HepG2 (cell line): ENCODE measurements around the gene CAPN10. TPM values are rescaled to one million over a fixed set of nuclear protein-coding genes. Genes with fewer than 3 reads are reported as not detected.

ENCODE experiments used
- BRCA1 ChIP-seq: sonication (generic); formaldehyde crosslinking; IDR thresholded peaks from 2 replicates; pipeline ENCODE4 v1.4.0; 2020; ENCODE audit warnings: missing genetic modification reagents
- CHCHD3 ChIP-seq: sonication (generic); formaldehyde crosslinking; IDR thresholded peaks from 2 replicates; pipeline ENCODE4 v1.8.0; 2022; ENCODE audit warnings: mild to moderate bottlenecking, missing genetic modification reagents, moderate library complexity
- TBX2 ChIP-seq: sonication (generic); formaldehyde crosslinking; IDR thresholded peaks from 2 replicates; pipeline ENCODE4 v1.5.0; 2020; ENCODE audit warnings: missing genetic modification reagents, mild to moderate bottlenecking, borderline replicate concordance
- ZBTB7B ChIP-seq: sonication (generic); formaldehyde crosslinking; IDR thresholded peaks from 2 replicates; pipeline ENCODE4 v1.4.0; 2020; ENCODE audit warnings: missing genetic modification reagents
- ZMYM2 ChIP-seq: sonication (generic); formaldehyde crosslinking; IDR thresholded peaks from 2 replicates; pipeline ENCODE4 v1.8.0; 2022; ENCODE audit warnings: mild to moderate bottlenecking, missing genetic modification reagents
- ZMYM3 ChIP-seq: sonication (generic); formaldehyde crosslinking; IDR thresholded peaks from 2 replicates; pipeline ENCODE4 v1.5.1; 2020; ENCODE audit warnings: mild to moderate bottlenecking, missing genetic modification reagents
- ZNF124 ChIP-seq: sonication (generic); formaldehyde crosslinking; IDR thresholded peaks from 2 replicates; pipeline ENCODE4 v1.4.0; 2020; ENCODE audit warnings: missing genetic modification reagents
- ZNF615 ChIP-seq: sonication (generic); formaldehyde crosslinking; IDR thresholded peaks from 2 replicates; pipeline ENCODE4 v1.5.0; 2020; ENCODE audit warnings: mild to moderate bottlenecking, missing genetic modification reagents, borderline replicate concordance
- ZNF788 ChIP-seq: sonication (generic); formaldehyde crosslinking; IDR thresholded peaks from 2 replicates; pipeline ENCODE4 v1.5.0; 2020; ENCODE audit warnings: mild to moderate bottlenecking, missing genetic modification reagents, borderline replicate concordance
- polyA plus RNA-seq, 8 experiments: library from polyadenylated mRNA; depleted of rRNA in 3 of 8; stranded (reverse) in 7 of 8; unstranded in 1 of 8; fragments of >200 nt; fragmentation: Illumina TruSeq in 4 of 8; extraction: Trizol in 4 of 8; gene quantifications; 2 replicates each; pipeline versions ENCODE4 v1.2.1 to v1.2.3, GENCODE V29; 2011 to 2016; ENCODE audit warnings: low read depth in 4 of 8, missing spikeins in 1 of 8, mixed read lengths in 1 of 8; ENCODE audit not compliant: insufficient read depth in 1 of 8
- total RNA-seq, 5 experiments: library from RNA; depleted of rRNA; stranded (reverse); fragments of >200 nt; fragmentation: Illumina TruSeq; extraction: Trizol; gene quantifications; 2 replicates each; pipeline ENCODE4 v1.2.3, GENCODE V29; 2016; ENCODE audit warnings: low read depth in 1 of 5
- TF ChIP-seq, protein P1 (sequence below): sonication (generic); formaldehyde crosslinking; conservative IDR thresholded peaks from 2 replicates; pipeline ENCODE4 v1.4.0; 2020; ENCODE audit warnings: missing genetic modification reagents
- TF ChIP-seq, protein P2 (sequence below), 2 experiments: fragments of 450-650 bp in 1 of 2; sonication (generic) in 1 of 2; formaldehyde crosslinking in 1 of 2; IDR thresholded peaks; 2 replicates each; pipeline versions ENCODE4 v1.6.1 to v1.8.0; 2016 to 2022; ENCODE audit warnings: antibody characterized with exemption in 1 of 2, mild to moderate bottlenecking in 1 of 2, missing genetic modification reagents in 1 of 2
- TF ChIP-seq, protein P3 (sequence below): sonication (generic); formaldehyde crosslinking; IDR thresholded peaks from 2 replicates; pipeline ENCODE4 v1.4.0; 2020; ENCODE audit warnings: missing genetic modification reagents, borderline replicate concordance

CAPN10 gene
- total and polyA plus RNA-seq, 2 of the 13 experiments (the other 11 are each of a cell fraction or from before 2014, with no cell fraction given), result 27.6 to 32.4 TPM

DNA sequence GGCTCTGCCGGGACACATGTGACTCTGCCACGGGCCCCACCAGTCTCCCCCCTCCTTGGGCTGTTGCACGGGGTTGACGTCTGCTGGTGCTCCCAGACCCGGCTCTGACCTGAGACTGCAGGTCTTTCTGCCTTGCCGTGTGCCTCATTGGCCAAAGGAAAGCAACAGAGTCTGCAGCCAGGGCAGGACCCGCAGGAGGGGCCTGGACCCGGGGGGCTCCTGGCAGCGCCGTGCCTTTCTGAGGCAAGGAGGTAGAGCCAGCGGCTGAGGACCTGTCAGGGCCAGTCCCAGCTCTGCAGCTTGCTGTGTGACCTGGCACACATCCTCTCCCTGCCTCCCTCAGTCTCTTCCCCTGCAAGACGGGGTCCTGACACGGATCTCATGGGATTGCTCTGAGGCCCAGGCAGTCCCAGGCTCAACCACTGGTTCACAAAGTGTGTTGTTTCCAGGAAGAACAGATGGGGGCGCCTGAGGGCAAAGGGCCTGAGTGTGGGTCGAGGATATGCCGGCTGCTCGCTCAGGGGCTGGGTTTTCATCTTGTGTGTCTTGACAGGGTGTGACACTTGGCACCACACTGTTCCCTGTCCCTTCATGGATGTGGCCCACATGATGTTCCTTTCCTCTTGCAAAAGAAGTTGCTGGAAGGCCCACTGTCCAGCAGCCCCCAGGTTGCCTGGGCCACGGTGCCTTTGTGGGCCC, 9.0 kb downstream of the CAPN10 start (continued):
- TF ChIP-seq, protein P1, sequence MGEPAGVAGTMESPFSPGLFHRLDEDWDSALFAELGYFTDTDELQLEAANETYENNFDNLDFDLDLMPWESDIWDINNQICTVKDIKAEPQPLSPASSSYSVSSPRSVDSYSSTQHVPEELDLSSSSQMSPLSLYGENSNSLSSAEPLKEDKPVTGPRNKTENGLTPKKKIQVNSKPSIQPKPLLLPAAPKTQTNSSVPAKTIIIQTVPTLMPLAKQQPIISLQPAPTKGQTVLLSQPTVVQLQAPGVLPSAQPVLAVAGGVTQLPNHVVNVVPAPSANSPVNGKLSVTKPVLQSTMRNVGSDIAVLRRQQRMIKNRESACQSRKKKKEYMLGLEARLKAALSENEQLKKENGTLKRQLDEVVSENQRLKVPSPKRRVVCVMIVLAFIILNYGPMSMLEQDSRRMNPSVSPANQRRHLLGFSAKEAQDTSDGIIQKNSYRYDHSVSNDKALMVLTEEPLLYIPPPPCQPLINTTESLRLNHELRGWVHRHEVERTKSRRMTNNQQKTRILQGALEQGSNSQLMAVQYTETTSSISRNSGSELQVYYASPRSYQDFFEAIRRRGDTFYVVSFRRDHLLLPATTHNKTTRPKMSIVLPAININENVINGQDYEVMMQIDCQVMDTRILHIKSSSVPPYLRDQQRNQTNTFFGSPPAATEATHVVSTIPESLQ (CRISPR knock-in tag), result no peak
- 0 out of 2 replicates have a peak, but pooled peaks have one; percentile 35 for TF ChIP-seq TBX2 (CRISPR knock-in tag)
- TF ChIP-seq, protein P2, sequence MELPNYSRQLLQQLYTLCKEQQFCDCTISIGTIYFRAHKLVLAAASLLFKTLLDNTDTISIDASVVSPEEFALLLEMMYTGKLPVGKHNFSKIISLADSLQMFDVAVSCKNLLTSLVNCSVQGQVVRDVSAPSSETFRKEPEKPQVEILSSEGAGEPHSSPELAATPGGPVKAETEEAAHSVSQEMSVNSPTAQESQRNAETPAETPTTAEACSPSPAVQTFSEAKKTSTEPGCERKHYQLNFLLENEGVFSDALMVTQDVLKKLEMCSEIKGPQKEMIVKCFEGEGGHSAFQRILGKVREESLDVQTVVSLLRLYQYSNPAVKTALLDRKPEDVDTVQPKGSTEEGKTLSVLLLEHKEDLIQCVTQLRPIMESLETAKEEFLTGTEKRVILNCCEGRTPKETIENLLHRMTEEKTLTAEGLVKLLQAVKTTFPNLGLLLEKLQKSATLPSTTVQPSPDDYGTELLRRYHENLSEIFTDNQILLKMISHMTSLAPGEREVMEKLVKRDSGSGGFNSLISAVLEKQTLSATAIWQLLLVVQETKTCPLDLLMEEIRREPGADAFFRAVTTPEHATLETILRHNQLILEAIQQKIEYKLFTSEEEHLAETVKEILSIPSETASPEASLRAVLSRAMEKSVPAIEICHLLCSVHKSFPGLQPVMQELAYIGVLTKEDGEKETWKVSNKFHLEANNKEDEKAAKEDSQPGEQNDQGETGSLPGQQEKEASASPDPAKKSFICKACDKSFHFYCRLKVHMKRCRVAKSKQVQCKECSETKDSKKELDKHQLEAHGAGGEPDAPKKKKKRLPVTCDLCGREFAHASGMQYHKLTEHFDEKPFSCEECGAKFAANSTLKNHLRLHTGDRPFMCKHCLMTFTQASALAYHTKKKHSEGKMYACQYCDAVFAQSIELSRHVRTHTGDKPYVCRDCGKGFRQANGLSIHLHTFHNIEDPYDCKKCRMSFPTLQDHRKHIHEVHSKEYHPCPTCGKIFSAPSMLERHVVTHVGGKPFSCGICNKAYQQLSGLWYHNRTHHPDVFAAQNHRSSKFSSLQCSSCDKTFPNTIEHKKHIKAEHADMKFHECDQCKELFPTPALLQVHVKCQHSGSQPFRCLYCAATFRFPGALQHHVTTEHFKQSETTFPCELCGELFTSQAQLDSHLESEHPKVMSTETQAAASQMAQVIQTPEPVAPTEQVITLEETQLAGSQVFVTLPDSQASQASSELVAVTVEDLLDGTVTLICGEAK (IDR thresholded peaks at IDR 0.05), result no peak
- TF ChIP-seq, protein P2 (CRISPR knock-in tag; IDR thresholded peaks at IDR 0.05), result 0 out of 2 replicates have a peak, but pooled peaks have one; percentile 17
- TF ChIP-seq ZNF615 (CRISPR knock-in tag), result no peak
- TF ChIP-seq BRCA1 (CRISPR knock-in tag), result no peak
- no peak for TF ChIP-seq ZMYM3
- TF ChIP-seq ZNF788 (CRISPR knock-in tag), result 0 out of 2 replicates have a peak, but pooled peaks have one; percentile 57
- no peak for TF ChIP-seq ZMYM2
- no peak for TF ChIP-seq ZBTB7B
- no peak for TF ChIP-seq CHCHD3
- TF ChIP-seq, protein P3, sequence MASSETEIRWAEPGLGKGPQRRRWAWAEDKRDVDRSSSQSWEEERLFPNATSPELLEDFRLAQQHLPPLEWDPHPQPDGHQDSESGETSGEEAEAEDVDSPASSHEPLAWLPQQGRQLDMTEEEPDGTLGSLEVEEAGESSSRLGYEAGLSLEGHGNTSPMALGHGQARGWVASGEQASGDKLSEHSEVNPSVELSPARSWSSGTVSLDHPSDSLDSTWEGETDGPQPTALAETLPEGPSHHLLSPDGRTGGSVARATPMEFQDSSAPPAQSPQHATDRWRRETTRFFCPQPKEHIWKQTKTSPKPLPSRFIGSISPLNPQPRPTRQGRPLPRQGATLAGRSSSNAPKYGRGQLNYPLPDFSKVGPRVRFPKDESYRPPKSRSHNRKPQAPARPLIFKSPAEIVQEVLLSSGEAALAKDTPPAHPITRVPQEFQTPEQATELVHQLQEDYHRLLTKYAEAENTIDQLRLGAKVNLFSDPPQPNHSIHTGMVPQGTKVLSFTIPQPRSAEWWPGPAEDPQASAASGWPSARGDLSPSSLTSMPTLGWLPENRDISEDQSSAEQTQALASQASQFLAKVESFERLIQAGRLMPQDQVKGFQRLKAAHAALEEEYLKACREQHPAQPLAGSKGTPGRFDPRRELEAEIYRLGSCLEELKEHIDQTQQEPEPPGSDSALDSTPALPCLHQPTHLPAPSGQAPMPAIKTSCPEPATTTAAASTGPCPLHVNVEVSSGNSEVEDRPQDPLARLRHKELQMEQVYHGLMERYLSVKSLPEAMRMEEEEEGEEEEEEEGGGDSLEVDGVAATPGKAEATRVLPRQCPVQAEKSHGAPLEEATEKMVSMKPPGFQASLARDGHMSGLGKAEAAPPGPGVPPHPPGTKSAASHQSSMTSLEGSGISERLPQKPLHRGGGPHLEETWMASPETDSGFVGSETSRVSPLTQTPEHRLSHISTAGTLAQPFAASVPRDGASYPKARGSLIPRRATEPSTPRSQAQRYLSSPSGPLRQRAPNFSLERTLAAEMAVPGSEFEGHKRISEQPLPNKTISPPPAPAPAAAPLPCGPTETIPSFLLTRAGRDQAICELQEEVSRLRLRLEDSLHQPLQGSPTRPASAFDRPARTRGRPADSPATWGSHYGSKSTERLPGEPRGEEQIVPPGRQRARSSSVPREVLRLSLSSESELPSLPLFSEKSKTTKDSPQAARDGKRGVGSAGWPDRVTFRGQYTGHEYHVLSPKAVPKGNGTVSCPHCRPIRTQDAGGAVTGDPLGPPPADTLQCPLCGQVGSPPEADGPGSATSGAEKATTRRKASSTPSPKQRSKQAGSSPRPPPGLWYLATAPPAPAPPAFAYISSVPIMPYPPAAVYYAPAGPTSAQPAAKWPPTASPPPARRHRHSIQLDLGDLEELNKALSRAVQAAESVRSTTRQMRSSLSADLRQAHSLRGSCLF (CRISPR knock-in tag), result no peak
- no peak for TF ChIP-seq ZNF124 (CRISPR knock-in tag)
